Fibroblast of villous mesenchyme (primary cell): ENCODE results near the gene FSIP1. TPM values are rescaled to one million over a fixed set of nuclear protein-coding genes. Genes with fewer than 3 reads are reported as not detected.

ENCODE experiments used
- DNase-seq: peaks from one replicate; pipeline ENCODE4 v3.0.0-alpha.2; 2010; ENCODE audit warnings: low read depth
- H3K4me3 ChIP-seq: 2 replicates; pipeline ENCODE4 v1.5.1; 2011; ENCODE audit warnings: low read depth, mild to moderate bottlenecking, low read length
- total RNA-seq: library from RNA; depleted of rRNA; stranded (reverse); fragments of >200 nt; gene quantifications from 2 replicates; pipeline ENCODE4 v1.2.3, GENCODE V29; 2012
- TF ChIP-seq, protein P1 (sequence below): IDR thresholded peaks from 2 replicates; pipeline ENCODE4 v1.5.1; 2012; ENCODE audit warnings: low read depth, mild to moderate bottlenecking, low read length; ENCODE audit not compliant: insufficient read depth

The FSIP1 gene
- total RNA-seq, 1 donor = 2.6 TPM

DNA sequence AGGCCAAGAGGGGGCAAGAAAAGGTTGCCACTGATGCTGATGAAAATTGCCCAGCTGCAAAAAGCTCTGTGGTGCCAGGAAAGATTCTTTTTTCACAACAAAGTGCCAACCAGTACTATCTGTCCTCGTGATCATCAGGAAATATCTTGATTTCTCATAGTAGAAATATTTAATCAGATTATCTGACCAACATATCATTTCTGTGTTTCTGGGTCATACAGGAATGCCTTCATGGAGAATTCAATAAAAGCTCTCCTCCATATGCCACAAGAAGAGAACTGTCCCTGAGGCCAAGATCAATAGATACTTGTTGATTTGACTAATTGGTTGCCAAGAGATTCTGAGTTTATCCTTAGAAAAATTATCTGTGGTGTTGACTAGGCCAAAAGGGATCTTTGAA lies 63.5 kb downstream of the FSIP1 start:
- TF ChIP-seq, protein P1, sequence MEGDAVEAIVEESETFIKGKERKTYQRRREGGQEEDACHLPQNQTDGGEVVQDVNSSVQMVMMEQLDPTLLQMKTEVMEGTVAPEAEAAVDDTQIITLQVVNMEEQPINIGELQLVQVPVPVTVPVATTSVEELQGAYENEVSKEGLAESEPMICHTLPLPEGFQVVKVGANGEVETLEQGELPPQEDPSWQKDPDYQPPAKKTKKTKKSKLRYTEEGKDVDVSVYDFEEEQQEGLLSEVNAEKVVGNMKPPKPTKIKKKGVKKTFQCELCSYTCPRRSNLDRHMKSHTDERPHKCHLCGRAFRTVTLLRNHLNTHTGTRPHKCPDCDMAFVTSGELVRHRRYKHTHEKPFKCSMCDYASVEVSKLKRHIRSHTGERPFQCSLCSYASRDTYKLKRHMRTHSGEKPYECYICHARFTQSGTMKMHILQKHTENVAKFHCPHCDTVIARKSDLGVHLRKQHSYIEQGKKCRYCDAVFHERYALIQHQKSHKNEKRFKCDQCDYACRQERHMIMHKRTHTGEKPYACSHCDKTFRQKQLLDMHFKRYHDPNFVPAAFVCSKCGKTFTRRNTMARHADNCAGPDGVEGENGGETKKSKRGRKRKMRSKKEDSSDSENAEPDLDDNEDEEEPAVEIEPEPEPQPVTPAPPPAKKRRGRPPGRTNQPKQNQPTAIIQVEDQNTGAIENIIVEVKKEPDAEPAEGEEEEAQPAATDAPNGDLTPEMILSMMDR = no peak
- H3K4me3 ChIP-seq = no peak overlapping the region
- DNase-seq = no peak

DNA sequence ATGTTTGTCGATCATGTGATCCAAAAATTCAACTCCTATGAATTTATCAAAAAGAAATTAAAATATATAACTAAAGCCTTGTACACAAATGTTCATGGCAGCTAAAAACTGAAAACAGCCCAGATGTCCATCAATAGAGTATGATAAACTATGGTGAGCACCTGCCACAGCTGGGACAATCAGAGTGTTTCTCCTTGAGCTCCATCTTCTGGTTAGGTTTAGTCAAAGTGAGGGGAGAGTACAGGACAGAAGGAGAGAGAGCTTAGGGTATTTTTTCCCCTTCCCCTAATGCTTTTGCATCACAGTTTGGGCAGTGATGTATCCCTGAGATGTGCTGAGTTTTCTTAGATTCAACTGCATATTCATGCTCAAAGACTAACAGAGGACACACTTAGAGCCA lies 65.5 kb downstream of the FSIP1 start:
- DNase-seq = no peak
- TF ChIP-seq, protein P1 = no peak
- no peak overlapping the region for H3K4me3 ChIP-seq

DNA sequence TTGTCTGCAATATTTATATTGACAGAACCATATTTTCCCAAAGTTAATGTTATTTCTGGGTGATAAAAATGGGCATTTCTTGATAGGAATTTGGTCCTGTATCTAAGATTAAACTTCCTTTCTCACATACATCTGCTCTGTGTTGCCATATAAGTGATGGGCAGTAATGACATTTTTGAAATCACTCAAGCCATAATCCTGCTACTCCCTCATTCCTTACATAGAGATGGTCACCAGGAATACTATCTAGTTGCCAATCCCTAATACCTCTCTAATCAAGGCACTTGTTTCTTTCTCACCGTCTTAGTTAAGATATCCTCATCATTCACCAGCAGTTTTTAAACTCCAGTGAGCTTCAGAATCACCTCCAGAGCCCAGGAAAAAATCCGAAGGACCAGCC lies 68.4 kb downstream of the FSIP1 start:
- TF ChIP-seq, protein P1 = no peak

DNA sequence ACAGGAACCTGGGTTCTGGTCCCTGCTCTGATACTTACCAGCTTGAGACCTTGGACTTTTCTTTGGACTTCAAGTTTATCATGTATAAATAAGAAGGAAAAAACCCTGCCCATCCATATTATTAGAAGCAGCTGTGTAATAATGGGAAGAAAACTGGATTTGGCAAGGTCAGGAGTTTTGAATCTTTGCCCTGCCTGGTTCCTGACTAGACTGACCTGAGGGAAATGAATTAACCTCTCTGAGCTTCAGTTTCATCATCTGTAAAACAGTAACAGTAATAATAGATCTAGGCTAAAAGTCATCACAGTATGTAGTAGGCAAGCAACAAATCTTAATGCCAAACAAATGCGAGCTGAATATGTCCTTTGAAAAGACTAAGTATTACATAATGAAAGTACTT lies 68.8 kb downstream of the FSIP1 start:
- TF ChIP-seq, protein P1 = no peak

More for the DNA sequence above, 68.4 kb downstream of the FSIP1 start:
- H3K4me3 ChIP-seq = no peak overlapping the region
- DNase-seq = no peak

DNA sequence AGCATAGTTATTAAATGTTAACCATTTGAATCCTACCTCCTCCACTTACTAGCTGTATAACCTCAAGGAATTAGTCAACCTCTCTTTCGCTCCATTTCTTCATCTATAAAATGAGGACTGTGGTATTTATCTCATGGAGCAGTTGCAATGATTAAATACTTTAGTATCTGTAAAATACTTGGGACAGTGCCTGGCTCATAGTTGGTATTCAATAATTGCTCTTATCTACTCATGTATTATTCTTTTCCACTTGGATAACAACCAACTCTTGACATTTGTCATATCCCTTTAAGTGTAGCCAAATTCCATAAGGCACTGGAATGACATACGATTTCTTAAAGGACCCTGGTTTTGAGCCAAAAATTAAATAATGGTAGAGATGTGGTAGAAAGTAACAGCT lies 72.0 kb downstream of the FSIP1 start:
- DNase-seq = no peak
- TF ChIP-seq, protein P1 = no peak
- H3K4me3 ChIP-seq = no peak overlapping the region

More for the DNA sequence above, 68.8 kb downstream of the FSIP1 start:
- H3K4me3 ChIP-seq = no peak overlapping the region
- no peak for DNase-seq

DNA sequence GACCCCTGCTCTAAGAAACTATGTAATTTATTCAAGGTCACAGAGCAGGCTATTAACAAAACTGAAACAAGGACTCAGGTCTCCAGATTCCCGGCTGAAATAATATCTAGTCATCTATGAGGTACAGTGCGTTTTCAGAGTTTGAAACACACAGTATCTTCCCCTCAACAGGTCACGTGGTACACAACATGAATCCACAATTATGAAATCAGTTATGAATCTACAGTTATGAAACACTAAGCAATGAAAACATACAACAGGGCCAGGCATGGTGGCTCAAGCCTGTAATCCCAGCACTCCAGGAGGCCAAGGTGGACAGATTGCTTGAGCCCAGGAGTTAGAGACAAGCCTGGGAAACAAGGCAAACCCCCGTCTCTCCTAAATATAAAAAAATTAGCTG lies 72.7 kb downstream of the FSIP1 start:
- DNase-seq = no peak

DNA sequence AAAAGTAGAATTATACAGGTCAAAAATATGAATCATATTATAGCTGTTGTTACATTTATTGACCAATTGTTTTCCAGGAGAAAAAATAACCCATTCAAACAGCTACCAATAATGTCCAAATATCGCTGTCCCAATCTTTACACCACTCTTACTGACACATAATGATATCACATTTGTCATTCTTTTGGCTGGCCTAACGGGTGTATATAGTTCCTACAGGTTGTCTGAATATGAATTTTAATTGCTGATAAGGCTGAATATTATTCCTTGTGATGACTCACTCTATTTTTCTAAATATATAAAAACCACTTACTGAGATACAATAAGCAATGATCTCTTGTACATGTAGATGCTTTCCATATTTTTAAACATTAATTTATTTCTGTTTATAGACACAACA lies 76.4 kb downstream of the FSIP1 start:
- no peak for DNase-seq
- TF ChIP-seq, protein P1 = no peak

More for the DNA sequence above, 72.7 kb downstream of the FSIP1 start:
- TF ChIP-seq, protein P1 = no peak
- no peak overlapping the region for H3K4me3 ChIP-seq

More for the DNA sequence above, 76.4 kb downstream of the FSIP1 start:
- no peak overlapping the region for H3K4me3 ChIP-seq
